BJ (cell line): ENCODE data around the gene SKP1. TPM values are rescaled to one million over a fixed set of nuclear protein-coding genes. Genes with fewer than 3 reads are reported as not detected.

Experiments
- CTCF ChIA-PET: fragments of 350-600 bp; formaldehyde crosslinking; extraction: SDS; loops from one replicate; lab custom pipeline; 2021; ENCODE audit warnings: antibody characterized with exemption, inconsistent platforms; lab: Yijun Ruan, JAX
- POLR2A ChIA-PET: fragments of 300-600 bp; sonication (Branson Sonifier 250); formaldehyde crosslinking; extraction: SDS; loops from one replicate; lab custom pipeline; 2021; ENCODE audit warnings: antibody characterized with exemption; lab: Charles Lee
- DNase-seq: peaks from one replicate; pipeline ENCODE4 v3.0.0-alpha.2; 2011; ENCODE audit warnings: low read depth
- H3K27me3 ChIP-seq: 2 replicates; pipeline ENCODE4 v1.6.0; 2011; ENCODE audit warnings: low read length; ENCODE audit not compliant: control insufficient read depth, insufficient read depth
- H3K36me3 ChIP-seq: 2 replicates; pipeline ENCODE4 v1.5.1; 2011; ENCODE audit warnings: low read length; ENCODE audit not compliant: control insufficient read depth, insufficient read depth
- H3K4me3 ChIP-seq: 2 replicates; pipeline ENCODE4 v1.5.1; 2011; ENCODE audit warnings: low read depth, mild to moderate bottlenecking, control low read depth, low read length
- polyA plus RNA-seq: library from polyadenylated mRNA; depleted of rRNA; stranded (reverse); fragments of >200 nt; gene quantifications from 2 replicates; pipeline ENCODE4 v1.2.3, GENCODE V29; 2011
- TF ChIP-seq, protein P1 (sequence below): IDR thresholded peaks from 2 replicates; pipeline ENCODE4 v1.5.1; 2011; ENCODE audit warnings: low read depth, mild to moderate bottlenecking, control low read depth, inconsistent platforms, low read length, moderate library complexity; ENCODE audit not compliant: insufficient read depth

The SKP1 gene
- polyA plus RNA-seq, 1 experiment: 183 TPM

DNA sequence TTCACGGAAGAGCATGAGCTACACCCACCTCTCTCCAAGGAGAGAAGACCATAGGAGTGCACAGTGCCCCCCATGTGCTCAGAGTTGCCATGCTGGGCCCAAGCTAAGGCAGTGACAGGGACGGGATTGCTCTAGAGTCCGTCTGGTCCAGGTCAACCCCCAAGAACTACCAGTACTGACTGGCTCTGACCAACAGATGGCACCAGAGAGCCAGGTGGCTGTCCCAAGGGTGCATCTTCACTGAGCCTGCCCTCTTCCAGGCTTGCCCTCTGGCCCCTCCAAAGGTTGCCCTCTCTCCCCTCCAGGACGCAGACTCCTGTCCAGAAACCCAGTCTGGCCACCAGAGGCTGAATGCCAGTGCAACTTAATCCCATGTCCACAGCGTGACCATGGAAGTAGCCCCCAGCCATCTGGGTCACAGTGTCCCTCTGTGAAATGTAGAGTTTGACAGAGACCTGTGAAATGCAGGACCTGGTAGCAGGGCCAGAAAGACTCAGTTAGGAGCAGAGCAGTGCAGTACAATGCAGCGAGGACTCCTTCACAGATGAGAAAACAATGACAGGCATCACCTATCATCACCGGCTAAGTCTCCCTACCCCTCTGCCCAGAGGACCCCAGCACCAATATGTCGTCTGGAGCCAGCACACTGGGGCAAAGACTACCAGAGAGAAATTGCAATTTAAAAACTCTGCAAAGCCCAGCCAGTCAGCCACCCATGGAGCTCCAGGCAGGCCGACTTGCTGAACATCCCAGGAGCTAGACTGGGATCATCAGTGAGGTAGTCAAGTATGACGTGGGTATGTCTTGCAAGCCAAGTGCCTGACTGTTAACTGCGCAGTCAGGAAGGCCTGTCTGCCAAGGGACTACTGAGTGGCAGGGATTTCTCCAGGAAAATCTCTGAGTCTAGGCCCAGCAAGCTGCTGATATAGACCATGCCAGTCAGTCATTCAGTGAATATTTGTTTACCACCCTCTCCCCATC is 7.7 kb upstream of the SKP1 start:
- DNase-seq: no peak
- Histone ChIP-seq H3K36me3 (no peaks in the 10 kb centered on the region), H3K4me3 (no peak overlapping the region), H3K27me3 (no peaks in the 10 kb centered on the region)
- TF ChIP-seq, protein P1, sequence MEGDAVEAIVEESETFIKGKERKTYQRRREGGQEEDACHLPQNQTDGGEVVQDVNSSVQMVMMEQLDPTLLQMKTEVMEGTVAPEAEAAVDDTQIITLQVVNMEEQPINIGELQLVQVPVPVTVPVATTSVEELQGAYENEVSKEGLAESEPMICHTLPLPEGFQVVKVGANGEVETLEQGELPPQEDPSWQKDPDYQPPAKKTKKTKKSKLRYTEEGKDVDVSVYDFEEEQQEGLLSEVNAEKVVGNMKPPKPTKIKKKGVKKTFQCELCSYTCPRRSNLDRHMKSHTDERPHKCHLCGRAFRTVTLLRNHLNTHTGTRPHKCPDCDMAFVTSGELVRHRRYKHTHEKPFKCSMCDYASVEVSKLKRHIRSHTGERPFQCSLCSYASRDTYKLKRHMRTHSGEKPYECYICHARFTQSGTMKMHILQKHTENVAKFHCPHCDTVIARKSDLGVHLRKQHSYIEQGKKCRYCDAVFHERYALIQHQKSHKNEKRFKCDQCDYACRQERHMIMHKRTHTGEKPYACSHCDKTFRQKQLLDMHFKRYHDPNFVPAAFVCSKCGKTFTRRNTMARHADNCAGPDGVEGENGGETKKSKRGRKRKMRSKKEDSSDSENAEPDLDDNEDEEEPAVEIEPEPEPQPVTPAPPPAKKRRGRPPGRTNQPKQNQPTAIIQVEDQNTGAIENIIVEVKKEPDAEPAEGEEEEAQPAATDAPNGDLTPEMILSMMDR: peak; percentile 96
- ChIA-PET CTCF (interaction anchor here (0.6 to 13.5 kb wide), 24 partner anchors 8 to 1715 kb away, joined by 3 to 277 read pairs (median 4); partner anchors contain the start of gene PPP2CA), POLR2A (interaction anchor here (0.6 kb wide), 1 partner anchor 8 kb away, joined by 3 read pairs; the partner anchor contains the start of gene SKP1)

DNA sequence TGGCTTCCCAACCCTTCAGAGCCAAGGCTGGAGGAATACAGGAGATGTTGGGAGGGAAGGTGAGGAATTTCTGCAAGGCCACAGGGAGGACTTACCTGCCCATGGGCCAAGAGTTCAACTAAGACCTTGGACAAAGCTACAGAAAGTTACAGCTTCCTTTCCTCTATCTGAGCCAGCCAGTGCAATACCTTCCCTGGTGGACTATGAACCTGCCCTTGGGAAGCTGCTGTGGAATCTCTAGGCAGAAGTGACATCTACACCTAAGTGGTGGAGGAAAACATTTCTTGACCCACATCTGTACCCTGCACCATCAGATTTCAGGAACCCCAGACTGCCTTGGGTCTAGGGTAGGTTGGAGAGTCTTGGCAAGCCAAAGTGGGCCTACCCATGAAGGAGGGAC is 6.7 kb upstream of the SKP1 start:
- DNase-seq: no peak
- no peaks in the 10 kb centered on the region for H3K27me3 ChIP-seq
- ChIA-PET CTCF (interaction anchor here (0.7 to 13.5 kb wide), 14 partner anchors 11 to 396 kb away, joined by 3 to 277 read pairs (median 5); partner anchors contain the start of gene PPP2CA), POLR2A (no interaction called here)
- no peaks in the 10 kb centered on the region for H3K36me3 ChIP-seq
- TF ChIP-seq, protein P1: no peak
- no peak overlapping the region for H3K4me3 ChIP-seq

DNA sequence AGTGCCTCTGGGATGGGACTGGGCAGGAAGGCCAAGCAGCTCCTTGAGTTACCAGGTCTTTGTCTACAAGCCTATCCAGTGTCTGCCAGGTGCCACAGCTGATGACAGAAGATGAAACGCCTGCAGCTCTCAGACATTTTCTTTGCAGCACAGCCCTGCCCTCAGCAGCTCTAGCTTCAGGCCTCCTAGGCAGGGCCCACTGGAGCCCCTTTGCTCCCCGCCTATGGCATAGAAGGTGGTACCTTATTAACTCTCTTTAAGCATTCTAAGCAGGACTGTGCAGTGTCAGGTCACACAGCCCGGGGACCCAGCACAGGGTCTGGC is 1.3 kb upstream of the SKP1 start:
- POLR2A ChIA-PET: no interaction called here
- Histone ChIP-seq H3K4me3 (no peak overlapping the region), H3K27me3 (no peaks in the 10 kb centered on the region), H3K36me3 (no peaks in the 10 kb centered on the region)
- DNase-seq: no peak
- TF ChIP-seq, protein P1: no peak
- CTCF ChIA-PET: interaction anchor here (0.7 to 3.4 kb wide), 5 partner anchors 10 to 400 kb away, joined by 3 to 10 read pairs (median 5); no protein-coding TSS in a partner anchor

DNA sequence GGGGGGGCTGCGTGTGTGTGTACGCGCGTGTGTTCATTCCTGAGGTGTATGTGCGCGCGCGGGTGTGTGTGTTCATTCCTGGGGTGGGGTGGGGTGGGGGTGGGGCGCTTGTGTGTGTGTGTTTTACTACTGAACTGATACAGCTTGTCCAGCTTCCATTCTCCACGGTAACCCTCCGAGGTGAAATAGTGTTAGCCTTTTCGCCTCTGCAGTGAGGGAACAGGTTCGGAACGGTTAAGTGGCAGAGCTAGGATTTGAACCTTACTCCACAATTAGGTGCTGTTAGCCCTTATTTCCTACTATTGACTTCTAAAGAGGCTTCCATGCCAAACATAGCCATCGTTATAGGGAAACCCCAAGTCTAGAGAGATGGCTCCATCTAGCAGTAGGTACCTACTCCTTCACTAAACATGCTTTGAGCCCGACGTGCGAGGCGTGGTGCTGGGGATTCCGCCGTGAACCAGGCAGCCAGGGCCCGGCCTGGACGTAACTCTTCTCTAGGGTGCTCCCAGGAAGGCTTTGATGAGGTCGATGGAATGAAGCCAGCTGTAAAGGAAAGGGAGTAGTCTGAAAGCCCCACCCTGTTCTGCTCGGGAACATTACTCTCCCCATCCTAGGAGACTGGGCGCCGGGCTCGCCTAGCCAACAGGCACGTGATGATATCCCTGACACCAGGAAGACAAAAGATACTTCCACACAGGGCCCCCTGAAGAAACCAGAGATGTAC is 782 bp upstream of the SKP1 start:
- TF ChIP-seq, protein P1: no peak
- POLR2A ChIA-PET: interaction anchor here (0.5 kb wide), 1 partner anchor 102 kb away, joined by 5 read pairs; no protein-coding TSS in a partner anchor

More for the DNA sequence above, 782 bp upstream of the SKP1 start:
- CTCF ChIA-PET: interaction anchor here (0.7 to 3.4 kb wide), 8 partner anchors 10 to 410 kb away, joined by 3 to 10 read pairs (median 4); no protein-coding TSS in a partner anchor
- Histone ChIP-seq H3K4me3 (peak overlapping the region; percentile 98), H3K27me3 (no peaks in the 10 kb centered on the region), H3K36me3 (no peaks in the 10 kb centered on the region)
- DNase-seq: no peak
